GM23248 (cell line): Measurements from ENCODE around the gene NAALADL2. TPM values are rescaled to one million over a fixed set of nuclear protein-coding genes. Genes with fewer than 3 reads are reported as not detected.

ENCODE experiments used
- DNase-seq: peaks from one replicate; pipeline ENCODE4 v3.0.0-alpha.2; 2015
- H2AFZ ChIP-seq: fragments of 200-600 bp; sonication (generic); 2 replicates; pipeline ENCODE4 v1.6.1; 2016; ENCODE audit warnings: antibody characterized with exemption
- H3F3A ChIP-seq: fragments of 200-600 bp; sonication (generic); 2 replicates; pipeline ENCODE4 v1.6.1; 2016; ENCODE audit warnings: mild to moderate bottlenecking, antibody characterized with exemption, mixed run types; ENCODE audit not compliant: insufficient read depth
- H3K27ac ChIP-seq: fragments of 200-600 bp; sonication (generic); 2 replicates; pipeline ENCODE4 v1.5.1; 2016; ENCODE audit warnings: mild to moderate bottlenecking
- H3K27me3 ChIP-seq: fragments of 200-600 bp; sonication (generic); replicated peaks from 2 replicates; pipeline ENCODE4 v1.6.1; 2016; ENCODE audit warnings: mild to moderate bottlenecking; ENCODE audit not compliant: insufficient read depth
- H3K36me3 ChIP-seq: fragments of 200-600 bp; sonication (generic); 2 replicates; pipeline ENCODE4 v1.6.1; 2016; ENCODE audit warnings: low read depth, mild to moderate bottlenecking
- H3K4me1 ChIP-seq: fragments of 200-600 bp; sonication (generic); 2 replicates; pipeline ENCODE4 v1.6.1; 2016; ENCODE audit warnings: mild to moderate bottlenecking; ENCODE audit not compliant: insufficient read depth
- H3K4me2 ChIP-seq: fragments of 200-600 bp; sonication (generic); one replicate; pipeline ENCODE4 v1.6.1; 2016; ENCODE audit warnings: mild to moderate bottlenecking; ENCODE audit not compliant: unreplicated experiment
- H3K4me3 ChIP-seq: fragments of 200-600 bp; sonication (generic); 2 replicates; pipeline ENCODE4 v1.5.1; 2016; ENCODE audit warnings: mild to moderate bottlenecking
- H3K79me2 ChIP-seq: fragments of 200-600 bp; sonication (generic); 2 replicates; pipeline ENCODE4 v1.6.1; 2016; ENCODE audit warnings: mild to moderate bottlenecking; ENCODE audit not compliant: insufficient read depth
- H3K9ac ChIP-seq: fragments of 200-600 bp; sonication (generic); 2 replicates; pipeline ENCODE4 v1.6.1; 2016; ENCODE audit warnings: mild to moderate bottlenecking
- H3K9me2 ChIP-seq: fragments of 200-600 bp; sonication (generic); 2 replicates; pipeline ENCODE4 v1.6.1; 2016; ENCODE audit warnings: mixed run types, mild to moderate bottlenecking, moderate library complexity; ENCODE audit not compliant: insufficient read depth
- H3K9me3 ChIP-seq: fragments of 200-600 bp; sonication (generic); one replicate; pipeline ENCODE4 v1.6.1; 2017; ENCODE audit warnings: low read depth
- H4K20me1 ChIP-seq: fragments of 200-600 bp; sonication (generic); 2 replicates; pipeline ENCODE4 v1.6.0; 2016; ENCODE audit not compliant: insufficient read depth
- EZH2 ChIP-seq: fragments of 200-600 bp; sonication (generic); IDR thresholded peaks from 2 replicates; pipeline ENCODE4 v1.6.1; 2018; ENCODE audit warnings: antibody characterized with exemption, mild to moderate bottlenecking; ENCODE audit not compliant: insufficient read depth, poor library complexity, severe bottlenecking
- EZH2phosphoT487 ChIP-seq: fragments of 200-600 bp; sonication (generic); IDR thresholded peaks from 2 replicates; pipeline ENCODE4 v1.6.1; 2018; ENCODE audit warnings: antibody characterized with exemption, moderate library complexity, mild to moderate bottlenecking, low read depth; ENCODE audit not compliant: insufficient read depth
- WGBS, 2 experiments: methylation state at CpG; one replicate each; pipeline ENCODE4 v1.1.6; 2015 to 2017; ENCODE audit warnings: low lambda C conversion rate in 2 of 2, low coverage in 1 of 2; ENCODE audit errors: missing lambda C conversion rate in 2 of 2; 5-methylcytosine and 5-hydroxymethylcytosine counted together
- in situ Hi-C: fragments of 300-500 bp; cut with MboI; formaldehyde crosslinking; loops from 2 replicates; pipeline ENCODE4 v1.15.0; 2020
- polyA plus RNA-seq: library from polyadenylated mRNA; unstranded; fragments of >200 nt; fragmentation: Nextera tagmentation; extraction: Ambion mirVana; gene quantifications from 2 replicates; pipeline ENCODE4 v1.2.1, GENCODE V29; 2016
- total RNA-seq: library from RNA; depleted of rRNA; stranded (reverse); fragments of >200 nt; shearing (Covaris generic); gene quantifications from 2 replicates; pipeline ENCODE4 v1.2.3, GENCODE V29; 2014

The NAALADL2 gene
- total and polyA plus RNA-seq, 2 experiments from 2014 or later: 20.5 to 81.0 TPM

DNA sequence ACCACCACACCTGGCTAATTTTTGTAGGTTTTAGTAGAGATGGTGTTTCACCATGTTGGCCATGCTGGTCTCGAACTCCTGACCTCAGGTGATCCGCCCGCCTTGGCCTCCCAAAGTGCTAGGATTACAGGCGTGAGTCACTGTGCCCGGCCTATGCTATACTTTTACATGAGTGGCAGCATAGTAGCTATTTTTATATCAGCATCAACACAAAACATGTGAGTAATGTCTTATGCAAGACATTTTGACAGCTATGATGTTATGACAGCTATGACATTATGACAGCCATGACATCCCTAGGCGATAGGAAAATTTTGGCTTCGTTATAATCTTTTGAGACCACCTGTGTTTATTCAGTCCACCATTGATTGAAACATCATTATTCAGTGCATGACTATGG lies 4.1 kb upstream of the NAALADL2 start:
- H3K4me2 ChIP-seq: no peak overlapping the region
- no peak overlapping the region for H2AFZ ChIP-seq
- WGBS, 2 experiments: 90 to 96% methylated on average over 7 of the region's 7 CpGs
- no peaks in the 10 kb centered on the region for H3K27me3 ChIP-seq
- H3K9ac ChIP-seq: no peak overlapping the region
- no peaks in the 10 kb centered on the region for H3K9me2 ChIP-seq
- H3F3A ChIP-seq: no peaks in the 10 kb centered on the region
- no peaks in the 10 kb centered on the region for H3K36me3 ChIP-seq
- TF ChIP-seq EZH2phosphoT487 (no peak), EZH2 (no peak)
- no peaks in the 10 kb centered on the region for H4K20me1 ChIP-seq
- H3K27ac ChIP-seq: no peak overlapping the region
- H3K4me1 ChIP-seq: no peaks in the 10 kb centered on the region
- in situ Hi-C loops: no loop called here
- no peak overlapping the region for H3K4me3 ChIP-seq
- H3K9me3 ChIP-seq: no peaks in the 10 kb centered on the region
- no peaks in the 10 kb centered on the region for H3K79me2 ChIP-seq
- DNase-seq: no peak

GRCh38 chr3:174857301-174857700 lies 1.8 kb upstream of the NAALADL2 start:
- 32 to 33% methylated on average over 3 of the region's 3 CpGs for WGBS, 2 experiments
- Histone ChIP-seq H3K79me2 (no peaks in the 10 kb centered on the region), H3K27me3 (no peaks in the 10 kb centered on the region)

DNA sequence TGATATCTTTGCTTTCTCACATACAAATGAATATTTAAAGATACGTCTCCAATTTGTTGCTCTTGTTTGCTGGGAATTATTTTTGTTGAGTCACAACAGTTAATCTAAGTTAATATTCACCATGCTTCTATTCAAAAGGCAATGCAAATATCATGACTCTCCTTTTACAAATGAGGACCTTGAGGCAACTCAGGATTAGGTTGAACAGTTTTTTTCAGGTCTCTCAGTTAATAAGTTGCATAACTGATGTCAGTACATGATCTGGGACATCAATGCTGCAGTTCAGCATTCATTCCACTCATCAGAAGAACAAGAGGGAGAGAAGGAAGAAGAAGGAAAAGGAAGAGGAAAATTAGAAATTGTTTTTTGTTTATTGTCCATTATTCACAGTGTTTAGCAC lies 781 bp upstream of the NAALADL2 start:
- H3K9me3 ChIP-seq: no peaks in the 10 kb centered on the region
- H3K4me1 ChIP-seq: 0 out of 2 replicates have a peak, but pooled peaks cover 6% of the 10 kb centered on the region
- H2AFZ ChIP-seq: no peak overlapping the region
- no peak overlapping the region for H3K4me3 ChIP-seq
- H3K4me2 ChIP-seq: no peak overlapping the region
- WGBS, 2 experiments: 96 to 98% methylated on average over 1 of the region's 1 CpG
- no peaks in the 10 kb centered on the region for H3K27me3 ChIP-seq
- H3K9ac ChIP-seq: no peak overlapping the region
- no peaks in the 10 kb centered on the region for H3K9me2 ChIP-seq
- H3K27ac ChIP-seq: no peak overlapping the region
- TF ChIP-seq EZH2 (no peak), EZH2phosphoT487 (no peak)
- H3F3A ChIP-seq: no peaks in the 10 kb centered on the region
- H4K20me1 ChIP-seq: no peaks in the 10 kb centered on the region
- H3K79me2 ChIP-seq: no peaks in the 10 kb centered on the region
- no peaks in the 10 kb centered on the region for H3K36me3 ChIP-seq
- DNase-seq: no peak
- in situ Hi-C loops: no loop called here

More at GRCh38 chr3:174857301-174857700, 1.8 kb upstream of the NAALADL2 start:
- Histone ChIP-seq H2AFZ (no peak overlapping the region), H3K9me2 (no peaks in the 10 kb centered on the region), H3F3A (no peaks in the 10 kb centered on the region), H3K27ac (no peak overlapping the region), H3K36me3 (no peaks in the 10 kb centered on the region), H3K4me2 (no peak overlapping the region), H3K4me3 (no peak overlapping the region), H3K9me3 (no peaks in the 10 kb centered on the region), H3K4me1 (no peaks in the 10 kb centered on the region), H3K9ac (no peak overlapping the region), H4K20me1 (no peaks in the 10 kb centered on the region)
- TF ChIP-seq EZH2: no peak
- TF ChIP-seq EZH2phosphoT487: no peak
- DNase-seq: no peak
- in situ Hi-C loops: no loop called here

- H3K36me3 ChIP-seq: no peaks in the 10 kb centered on the region
- WGBS, 2 experiments: 97 to 98% methylated on average over 3 of the region's 3 CpGs
- no peaks in the 10 kb centered on the region for H3F3A ChIP-seq
- DNase-seq: no peak
- H3K9me3 ChIP-seq: no peaks in the 10 kb centered on the region
- H2AFZ ChIP-seq: no peak overlapping the region
- 0 out of 2 replicates have a peak, but pooled peaks cover 6% of the 10 kb centered on the region for H3K4me1 ChIP-seq
- H4K20me1 ChIP-seq: no peaks in the 10 kb centered on the region
- H3K4me3 ChIP-seq: no peak overlapping the region
- no peak overlapping the region for H3K27ac ChIP-seq
- no peaks in the 10 kb centered on the region for H3K27me3 ChIP-seq
- TF ChIP-seq EZH2phosphoT487 (no peak), EZH2 (no peak)
- H3K4me2 ChIP-seq: no peak overlapping the region
- no peak overlapping the region for H3K9ac ChIP-seq
- no peaks in the 10 kb centered on the region for H3K9me2 ChIP-seq
- in situ Hi-C loops: no loop called here
- H3K79me2 ChIP-seq: no peaks in the 10 kb centered on the region
Observed at GRCh38 chr3:174859756-174860155, 622 bp downstream of the NAALADL2 start.

DNA sequence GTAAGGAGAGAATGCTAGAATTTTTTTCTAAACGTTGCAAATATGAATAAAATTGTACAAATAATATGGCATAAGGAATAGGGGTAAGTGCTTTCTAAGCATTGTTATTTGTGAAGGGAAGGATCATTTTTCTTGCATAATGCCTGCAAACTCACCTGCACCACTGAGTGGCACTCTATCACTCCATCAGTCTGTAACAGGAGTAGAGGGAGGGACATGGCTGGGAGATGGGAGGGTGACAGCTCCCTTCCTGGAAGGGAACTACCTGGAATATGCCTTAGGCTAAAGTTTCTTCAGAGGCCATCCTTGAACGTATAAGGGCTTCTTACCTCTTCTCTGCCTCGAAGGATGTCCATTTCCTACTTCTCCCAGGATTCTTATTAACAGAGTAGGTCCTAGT lies 3.0 kb downstream of the NAALADL2 start:
- no peak overlapping the region for H3K27ac ChIP-seq
- WGBS, 2 experiments: 56 to 65% methylated on average over 3 of the region's 3 CpGs

More for the DNA sequence above, 3.0 kb downstream of the NAALADL2 start:
- no peak overlapping the region for H3K4me2 ChIP-seq
- no peaks in the 10 kb centered on the region for H3K36me3 ChIP-seq
- no peaks in the 10 kb centered on the region for H3K79me2 ChIP-seq
- in situ Hi-C loops: no loop called here
- no peaks in the 10 kb centered on the region for H3K9me2 ChIP-seq
- no peak for TF ChIP-seq EZH2
- no peaks in the 10 kb centered on the region for H3K27me3 ChIP-seq
- no peak overlapping the region for H3K4me3 ChIP-seq
- H3K9ac ChIP-seq: no peak overlapping the region
- H3K4me1 ChIP-seq: 0 out of 2 replicates have a peak, but pooled peaks cover 6% of the 10 kb centered on the region
- H4K20me1 ChIP-seq: no peaks in the 10 kb centered on the region
- no peaks in the 10 kb centered on the region for H3K9me3 ChIP-seq
- H2AFZ ChIP-seq: no peak overlapping the region
- no peak for DNase-seq
- H3F3A ChIP-seq: no peaks in the 10 kb centered on the region
